Measurements from ENCODE around the gene BRMS1. TPM values are rescaled to one million over a fixed set of nuclear protein-coding genes. Genes with fewer than 3 reads are reported as not detected.
A peak's percentile ranks its signal among the peaks of the same experiment; 100 is the strongest.

Gene BRMS1
- total and polyA plus RNA-seq, 2 donors from 2014 or later = 32.8 to 69.7 TPM

GRCh38 chr11:66287889-66288670 is 56.8 kb downstream of the BRMS1 start:
- H3K27ac ChIP-seq (ENCODE audit: low read depth in 2 of 2, low read length in 2 of 2) = peak overlapping the region; percentile 91 to 95
- intact Hi-C loops (cut with DNase I) = no loop called here
- H3K4me3 ChIP-seq (ENCODE audit: low read length in 3 of 3) = peak overlapping the region; percentile 65 to 95 (median 81)
- H3K36me3 ChIP-seq (ENCODE audit: control insufficient read depth in 2 of 3, insufficient read depth in 3 of 3, low read length in 3 of 3) = peaks cover 0 to 9% (median 0%) of the 10 kb centered on the region in 3 donors
- no peak for TF ChIP-seq CTCF (IDR thresholded peaks at IDR 0.05; ENCODE audit: borderline replicate concordance, extremely low read depth, insufficient read depth)
- DNase-seq (peak in 2 of 5 donors; percentile 49 to 78), FAIRE-seq (no peak)
- H3K27me3 ChIP-seq (ENCODE audit: control insufficient read depth, insufficient read depth, low read length) = peaks cover 10% of the 10 kb centered on the region
- peaks cover 0 to 17% (median 13%) of the 10 kb centered on the region in 3 donors for H3K4me1 ChIP-seq (ENCODE audit: control insufficient read depth in 2 of 3, insufficient read depth in 2 of 3, low read depth in 1 of 3, low read length in 3 of 3)
- H3K9me3 ChIP-seq (ENCODE audit: control insufficient read depth in 2 of 3, insufficient read depth in 1 of 3, low read length in 3 of 3) = no peaks in the 10 kb centered on the region
- peak overlapping the region; percentile 32 to 77 (median 68) for H3K9ac ChIP-seq (ENCODE audit: low read length in 3 of 3)

Other genes with a start within 250 kb of the BRMS1 start
- 30.6 TPM for gene KLC2, start 87.4 kb downstream of the BRMS1 start, total RNA-seq
- gene KLC2, start 87.4 kb downstream of the BRMS1 start, polyA plus RNA-seq (ENCODE audit: insufficient read depth, low read depth, low replicate concordance) = 16.2 TPM
- gene RAB1B, start 76.5 kb downstream of the BRMS1 start, total RNA-seq = 153 TPM
- gene RAB1B, start 76.5 kb downstream of the BRMS1 start, polyA plus RNA-seq (ENCODE audit: insufficient read depth, low read depth, low replicate concordance) = 197 TPM
- 0.63 TPM for gene CNIH2, start 66.9 kb downstream of the BRMS1 start, total RNA-seq
- not detected for gene CNIH2, start 66.9 kb downstream of the BRMS1 start, polyA plus RNA-seq (ENCODE audit: insufficient read depth, low read depth, low replicate concordance)
- 92.1 TPM for gene YIF1A, start 56.0 kb downstream of the BRMS1 start, total RNA-seq
- gene YIF1A, start 56.0 kb downstream of the BRMS1 start, polyA plus RNA-seq (ENCODE audit: insufficient read depth, low read depth, low replicate concordance) = 115 TPM
- gene TMEM151A, start 53.2 kb downstream of the BRMS1 start, total RNA-seq = 0.19 TPM
- not detected for gene TMEM151A, start 53.2 kb downstream of the BRMS1 start, polyA plus RNA-seq (ENCODE audit: insufficient read depth, low read depth, low replicate concordance)
- 22.9 TPM for gene CD248, start 28.1 kb downstream of the BRMS1 start, total RNA-seq
- 14.8 TPM for gene CD248, start 28.1 kb downstream of the BRMS1 start, polyA plus RNA-seq (ENCODE audit: insufficient read depth, low read depth, low replicate concordance)
- gene RIN1, start 8.7 kb downstream of the BRMS1 start, total RNA-seq = 9.2 TPM
- 2.3 TPM for gene RIN1, start 8.7 kb downstream of the BRMS1 start, polyA plus RNA-seq (ENCODE audit: insufficient read depth, low read depth, low replicate concordance)
- 21.7 TPM for gene B4GAT1, start 2.5 kb upstream of the BRMS1 start, total RNA-seq
- gene B4GAT1, start 2.5 kb upstream of the BRMS1 start, polyA plus RNA-seq (ENCODE audit: insufficient read depth, low read depth, low replicate concordance) = 59.9 TPM
- 10.4 TPM for gene SLC29A2, start 26.7 kb upstream of the BRMS1 start, total RNA-seq
- gene SLC29A2, start 26.7 kb upstream of the BRMS1 start, polyA plus RNA-seq (ENCODE audit: insufficient read depth, low read depth, low replicate concordance) = 17.5 TPM
- gene NPAS4, start 75.9 kb upstream of the BRMS1 start, total RNA-seq = 0.19 TPM
- gene NPAS4, start 75.9 kb upstream of the BRMS1 start, polyA plus RNA-seq (ENCODE audit: insufficient read depth, low read depth, low replicate concordance) = not detected
- gene MRPL11, start 93.7 kb upstream of the BRMS1 start, total RNA-seq = 34.1 TPM
- gene MRPL11, start 93.7 kb upstream of the BRMS1 start, polyA plus RNA-seq (ENCODE audit: insufficient read depth, low read depth, low replicate concordance) = 97.3 TPM
- gene PELI3, start 121.8 kb upstream of the BRMS1 start, total RNA-seq = 8.1 TPM
- 9.1 TPM for gene PELI3, start 121.8 kb upstream of the BRMS1 start, polyA plus RNA-seq (ENCODE audit: insufficient read depth, low read depth, low replicate concordance)
- 41.7 TPM for gene DPP3, start 135.3 kb upstream of the BRMS1 start, total RNA-seq
- gene DPP3, start 135.3 kb upstream of the BRMS1 start, polyA plus RNA-seq (ENCODE audit: insufficient read depth, low read depth, low replicate concordance) = 32.9 TPM
- 85.4 TPM for gene BBS1, start 165.5 kb upstream of the BRMS1 start, total RNA-seq
- gene BBS1, start 165.5 kb upstream of the BRMS1 start, polyA plus RNA-seq (ENCODE audit: insufficient read depth, low read depth, low replicate concordance) = 30.1 TPM
- gene ZDHHC24, start 200.9 kb upstream of the BRMS1 start, total RNA-seq = 18.7 TPM
- gene ZDHHC24, start 200.9 kb upstream of the BRMS1 start, polyA plus RNA-seq (ENCODE audit: insufficient read depth, low read depth, low replicate concordance) = 13.2 TPM
- gene ACTN3, start 201.8 kb upstream of the BRMS1 start, total RNA-seq = 0.16 TPM
- gene ACTN3, start 201.8 kb upstream of the BRMS1 start, polyA plus RNA-seq (ENCODE audit: insufficient read depth, low read depth, low replicate concordance) = not detected
- gene CTSF, start 223.5 kb upstream of the BRMS1 start, total RNA-seq = 58.0 TPM
- gene CTSF, start 223.5 kb upstream of the BRMS1 start, polyA plus RNA-seq (ENCODE audit: insufficient read depth, low read depth, low replicate concordance) = 80.4 TPM
- gene CCDC87, start 248.0 kb upstream of the BRMS1 start, total RNA-seq = 1.0 TPM
- 0.13 TPM for gene CCDC87, start 248.0 kb upstream of the BRMS1 start, polyA plus RNA-seq (ENCODE audit: insufficient read depth, low read depth, low replicate concordance)
- 40.7 TPM for gene CCS, start 248.1 kb upstream of the BRMS1 start, total RNA-seq
- gene CCS, start 248.1 kb upstream of the BRMS1 start, polyA plus RNA-seq (ENCODE audit: insufficient read depth, low read depth, low replicate concordance) = 78.7 TPM

Data from kidney (tissue), 14 donors.